T-helper 2 cell (primary cell): ENCODE data around the gene ACSL4.
A peak's percentile ranks its signal among the peaks of the same experiment; 100 is the strongest.
"Not testable (repeated sequence)": the region's sequence is repeated elsewhere in the genome, so short reads cannot be mapped to it uniquely, and the experiment has no call there.

ENCODE experiments used
- DNase-seq, 5 experiments: peaks; one replicate each; pipeline versions ENCODE4 v3.0.0 to v3.0.0-alpha.2; 2012 to 2022

Gene ACSL4

DNA sequence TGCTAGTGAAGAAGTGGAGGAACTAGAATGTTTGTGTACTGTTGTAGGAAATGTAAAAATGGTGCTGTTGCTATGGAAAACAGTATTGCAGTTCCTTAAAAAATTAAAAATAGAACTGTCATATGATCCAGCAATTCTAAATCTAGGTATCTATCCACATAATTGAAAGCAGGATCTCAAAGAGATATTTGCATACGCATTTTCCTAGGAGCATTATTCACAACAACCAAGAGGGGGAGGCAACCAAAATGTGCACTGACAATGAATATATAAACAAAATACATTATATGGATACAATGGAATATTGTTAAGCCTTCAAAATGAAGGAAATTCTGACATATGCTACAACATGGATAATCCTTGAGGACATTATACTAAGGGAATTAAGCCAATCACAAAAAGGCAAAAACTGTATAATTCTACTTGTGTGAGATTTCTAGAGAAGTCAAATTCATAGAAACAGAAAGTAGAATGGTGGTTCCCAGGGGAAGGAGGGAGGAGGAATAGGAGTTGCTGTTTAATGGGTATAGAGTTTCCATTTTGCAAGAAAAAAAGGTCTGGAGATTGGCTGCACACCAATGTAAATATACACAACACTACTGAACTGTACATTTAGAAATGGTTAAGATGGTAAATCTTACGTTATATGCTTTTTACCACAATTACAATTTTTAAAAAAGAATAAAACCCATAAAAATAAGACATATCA lies 72.5 kb downstream of the ACSL4 start:
- no peak for DNase-seq

DNA sequence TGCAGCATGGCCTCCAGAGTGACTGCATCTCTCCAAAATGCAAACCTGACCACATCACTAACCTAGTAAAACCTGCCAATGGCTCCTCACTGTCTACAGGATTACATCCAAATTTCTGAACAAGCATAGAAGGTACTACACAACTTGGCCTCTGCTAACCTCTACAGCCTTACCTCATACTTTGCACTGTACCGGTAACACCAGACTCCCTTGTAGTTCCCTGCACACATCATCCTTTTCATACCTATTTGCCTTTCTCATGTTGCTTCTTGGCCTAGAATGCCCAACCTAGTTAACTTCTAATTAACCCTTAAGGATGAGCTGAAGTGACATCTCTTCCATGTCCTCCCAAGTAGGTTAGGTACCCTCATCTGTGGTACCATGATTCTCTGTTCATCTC lies 74.7 kb downstream of the ACSL4 start:
- no peak for DNase-seq

DNA sequence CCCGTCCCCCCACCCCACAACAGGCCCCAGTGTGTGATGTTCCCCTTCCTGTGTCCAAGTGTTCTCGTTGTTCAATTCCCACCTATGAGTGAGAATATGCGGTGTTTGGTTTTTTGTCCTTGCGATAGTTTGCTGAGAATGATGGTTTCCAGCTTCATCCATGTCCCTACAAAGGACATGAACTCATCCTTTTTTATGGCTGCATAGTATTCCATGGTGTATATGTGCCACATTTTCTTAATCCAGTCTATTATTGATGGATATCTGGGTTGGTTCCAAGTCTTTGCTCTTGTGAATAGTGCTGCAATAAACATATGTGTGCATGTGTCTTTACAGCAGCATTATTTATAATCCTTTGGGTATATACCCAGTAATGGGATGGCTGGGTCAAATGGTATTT lies 75.7 kb downstream of the ACSL4 start:
- DNase-seq, result not testable (repeated sequence)

DNA sequence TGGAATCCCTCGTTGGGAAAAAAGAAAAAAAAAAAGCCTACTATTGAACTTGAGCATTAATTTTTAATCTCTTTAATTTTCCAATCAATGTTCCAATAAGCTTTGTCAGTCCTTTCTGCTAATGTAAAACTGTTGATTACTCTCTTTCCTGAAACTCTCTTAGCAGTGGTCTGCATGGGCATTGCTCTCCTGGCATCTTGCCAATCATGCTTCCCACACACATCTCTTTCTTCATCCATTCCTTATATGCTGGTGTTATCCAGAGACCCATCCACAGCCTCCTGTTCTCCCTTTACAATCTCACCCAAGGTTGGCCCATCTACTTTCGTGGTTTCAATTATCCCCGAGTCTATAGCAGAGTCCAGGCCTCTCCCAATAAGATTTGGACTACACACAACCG lies 76.3 kb downstream of the ACSL4 start:
- no peak for DNase-seq

DNA sequence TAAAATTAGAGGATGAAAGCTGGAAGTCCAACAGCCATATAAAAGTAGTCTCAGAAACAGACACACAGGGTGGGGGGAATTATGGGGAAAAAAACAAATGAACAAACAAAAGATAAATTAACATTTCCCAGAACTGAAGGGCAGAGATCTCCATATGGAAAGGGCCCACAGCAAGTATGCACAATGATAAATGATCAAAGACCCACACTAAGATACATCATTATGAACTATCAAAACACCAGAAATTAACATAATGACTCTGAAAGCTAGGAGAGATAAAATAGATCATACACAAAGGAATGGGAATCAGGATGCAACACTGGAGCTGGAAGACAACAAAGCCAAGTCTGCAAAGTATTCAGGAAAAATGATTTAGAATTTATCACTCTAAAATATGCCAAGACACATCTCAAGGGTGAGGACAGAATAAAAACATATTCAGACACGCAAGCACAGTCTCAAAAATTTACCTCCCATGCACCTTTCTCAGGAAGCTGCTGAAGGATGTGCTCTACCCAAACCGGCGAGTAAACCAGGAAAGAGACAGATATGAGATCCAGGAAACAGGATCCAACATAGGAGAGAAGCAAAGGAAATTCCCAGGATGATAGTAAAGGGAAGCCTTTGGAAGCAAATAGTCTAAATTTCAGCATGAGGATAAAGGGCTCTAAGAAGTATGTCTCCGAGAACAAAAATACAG lies 77.4 kb downstream of the ACSL4 start:
- no peak for DNase-seq

DNA sequence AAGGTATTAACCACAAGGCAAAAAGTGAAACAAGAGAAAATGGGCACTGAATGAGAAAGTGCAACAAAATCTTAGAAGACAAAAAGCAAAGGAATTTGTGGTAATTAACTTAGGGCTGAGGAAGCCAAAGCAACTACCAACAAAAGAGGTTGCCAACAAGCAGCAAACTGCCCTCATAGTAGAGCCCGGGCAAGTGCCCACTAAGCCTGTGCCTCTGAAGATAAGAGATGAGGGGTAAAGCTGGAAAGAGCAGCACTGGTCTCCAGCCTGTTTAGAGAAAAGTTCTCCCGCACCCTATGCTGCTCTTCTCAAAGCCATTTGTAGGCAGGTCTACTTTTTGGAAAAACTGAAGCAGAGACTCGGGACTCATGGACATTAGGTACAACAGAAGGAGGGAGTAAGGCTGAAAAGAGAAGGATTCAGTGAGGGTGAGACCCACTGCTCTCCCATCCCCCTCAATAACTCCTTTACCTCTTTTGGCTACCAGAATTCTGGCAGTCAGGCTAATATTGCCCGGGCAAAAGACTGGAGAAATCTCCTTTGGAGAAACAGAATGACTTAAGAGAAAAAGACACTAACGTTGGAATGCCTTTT lies 78.4 kb downstream of the ACSL4 start:
- DNase-seq, result no peak

DNA sequence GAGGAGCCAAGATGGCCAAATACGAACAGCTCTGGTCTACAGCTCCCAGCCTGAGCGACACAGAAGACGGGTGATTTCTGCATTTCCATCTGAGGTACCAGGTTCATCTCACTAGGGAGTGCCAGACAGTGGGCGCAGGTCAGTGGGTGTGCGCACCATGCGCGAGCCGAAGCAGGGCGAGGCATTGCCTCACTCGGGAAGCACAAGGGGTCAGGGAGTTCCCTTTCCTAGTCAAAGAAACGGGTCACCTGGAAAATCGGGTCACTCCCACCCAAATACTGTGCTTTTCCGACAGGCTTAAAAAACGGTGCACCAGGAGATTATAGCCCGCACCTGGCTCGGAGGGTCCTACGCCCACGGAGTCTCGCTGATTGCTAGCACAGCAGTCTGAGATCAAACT lies 88.4 kb downstream of the ACSL4 start:
- not testable (repeated sequence) for DNase-seq

DNA sequence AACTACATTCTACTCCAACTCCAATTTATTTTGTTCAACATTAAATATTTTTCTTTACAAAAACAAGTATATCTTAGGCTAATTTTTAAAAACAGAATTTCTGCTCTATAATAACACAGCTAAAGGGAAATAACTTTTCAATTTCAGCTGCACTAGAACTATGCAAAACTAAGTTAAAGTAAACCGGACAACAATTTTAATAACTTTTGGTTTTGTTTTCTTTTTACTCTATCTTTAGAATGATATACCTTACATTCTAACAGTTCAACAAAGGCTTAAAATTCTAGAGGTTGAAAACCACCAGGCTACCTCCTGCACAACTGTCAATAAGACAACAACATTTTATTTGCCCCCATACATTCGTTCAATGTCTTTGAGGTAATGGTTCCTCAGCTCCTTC lies 89.4 kb downstream of the ACSL4 start:
- DNase-seq, result no peak

DNA sequence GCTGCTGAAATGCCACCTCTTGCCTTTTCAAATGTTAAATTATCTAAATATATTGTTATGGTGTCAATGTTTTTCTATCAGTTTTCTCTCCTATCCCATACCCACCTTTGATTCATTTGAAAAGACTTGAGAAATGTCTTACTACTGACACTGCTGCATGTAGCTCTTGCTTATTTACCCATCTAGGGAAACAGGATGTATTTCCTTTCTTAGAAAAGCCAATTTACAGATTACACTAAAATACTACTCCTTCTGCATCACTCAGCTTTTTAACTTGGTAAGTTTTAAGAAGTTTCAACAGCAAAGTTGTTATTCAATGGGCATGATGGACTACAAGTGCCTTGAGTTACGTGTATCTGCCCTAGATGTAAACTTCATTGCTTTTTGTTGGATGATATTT lies 94.9 kb downstream of the ACSL4 start:
- peak in 1 of 5 experiments; percentile 12 for DNase-seq

DNA sequence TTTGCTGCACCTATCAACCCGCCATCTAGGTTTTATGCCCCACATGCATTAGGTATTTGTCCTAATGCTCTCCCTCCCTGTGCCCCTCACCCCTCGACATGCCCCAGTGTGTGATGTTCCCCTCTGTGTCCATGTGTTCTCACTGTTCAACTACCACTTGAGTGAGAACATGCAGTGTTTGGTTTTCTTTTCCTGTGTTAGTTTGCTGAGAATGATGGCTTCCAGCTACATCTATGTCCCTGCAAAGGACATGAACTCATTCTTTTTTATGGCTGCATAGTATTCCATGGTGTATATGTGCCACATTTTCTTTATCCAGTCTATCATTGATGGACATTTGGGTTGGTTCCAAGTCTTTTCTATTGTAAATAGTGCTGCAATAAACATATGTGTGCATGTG lies 95.6 kb downstream of the ACSL4 start:
- DNase-seq, result not testable (repeated sequence)

DNA sequence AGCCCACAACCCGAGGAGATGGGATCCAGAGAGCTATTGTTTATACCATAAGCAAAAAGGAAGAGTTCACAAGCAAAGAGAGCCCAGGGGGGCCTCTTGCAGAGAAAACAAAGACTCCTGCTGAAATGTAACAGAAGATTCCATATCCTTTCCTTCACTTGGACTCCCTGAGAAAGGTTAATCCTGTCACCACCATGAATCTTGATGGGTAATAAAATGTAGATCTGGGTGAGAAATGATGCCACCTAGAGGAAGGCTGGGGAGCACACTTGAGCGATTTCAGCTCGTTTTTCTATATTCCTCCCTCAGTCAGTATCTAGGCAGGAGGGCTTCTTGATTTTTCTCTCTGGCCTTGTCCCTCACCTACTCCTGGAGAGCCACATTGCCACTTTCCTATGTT lies 97.9 kb downstream of the ACSL4 start:
- peak in 1 of 5 experiments; percentile 11 for DNase-seq

DNA sequence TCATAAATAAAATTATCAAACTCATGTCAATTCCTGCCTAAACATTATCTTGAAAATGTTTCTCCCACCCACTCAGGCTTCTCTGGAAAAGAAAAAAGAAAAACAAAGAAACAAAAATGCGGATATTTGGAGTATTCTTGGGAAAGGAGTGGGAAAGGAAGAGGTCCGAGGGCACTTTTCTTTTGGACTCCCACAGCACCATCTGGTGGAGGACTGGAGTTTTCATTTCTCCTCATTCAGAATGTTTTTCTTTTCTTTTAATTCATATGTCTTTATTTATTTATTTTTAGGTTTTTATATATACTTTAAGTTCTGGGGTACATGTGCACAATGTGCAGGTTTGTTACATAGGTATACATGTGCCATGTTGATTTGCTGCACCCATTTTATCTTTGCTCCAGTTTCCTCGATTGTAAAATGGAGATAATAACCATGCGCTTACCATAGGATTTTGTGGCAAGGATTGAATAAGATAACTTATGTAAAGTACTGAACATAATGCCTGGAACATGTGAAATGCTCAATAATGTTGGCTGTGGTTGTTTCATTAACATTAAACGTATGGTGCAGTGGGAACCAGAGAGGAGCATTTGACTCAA lies 100.1 kb downstream of the ACSL4 start:
- DNase-seq, result no peak

DNA sequence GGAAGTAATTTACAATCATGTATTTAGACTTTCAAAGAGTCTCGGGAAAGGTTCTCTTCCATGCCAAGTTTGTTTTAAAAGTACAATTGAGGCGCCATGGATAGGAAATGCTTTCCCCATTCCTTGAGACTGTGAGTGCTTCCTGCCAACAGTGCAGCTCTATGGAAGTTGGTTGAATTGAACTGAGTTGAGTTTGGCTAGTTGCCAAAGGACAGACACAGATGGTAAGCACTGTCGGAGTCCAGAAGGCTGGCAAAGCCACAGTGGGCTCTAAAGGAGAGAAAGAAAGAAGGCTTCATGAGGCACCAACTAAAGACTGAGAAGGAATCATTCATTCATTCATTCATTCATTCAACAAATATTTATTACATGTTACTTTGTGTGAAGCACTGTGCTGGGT lies 103.7 kb downstream of the ACSL4 start:
- DNase-seq, result no peak

DNA sequence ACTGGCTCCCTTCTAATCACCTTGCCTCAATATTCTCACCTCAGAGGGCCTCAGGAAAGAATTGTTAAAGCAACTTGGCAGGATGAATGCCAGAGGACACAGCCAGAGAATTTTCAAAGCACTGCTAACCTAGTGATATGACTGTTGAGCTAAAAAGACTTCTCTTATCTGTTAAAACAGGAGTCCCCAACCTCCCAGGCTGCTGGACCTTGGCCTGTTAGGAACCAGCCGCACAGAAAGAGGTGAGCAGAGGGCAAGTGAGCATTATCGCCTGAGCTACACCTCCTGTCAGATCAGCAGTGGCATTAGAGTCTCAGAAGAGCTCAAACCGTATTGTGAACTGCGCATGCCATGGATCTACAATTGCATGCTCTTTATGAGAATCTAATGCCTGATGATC lies 106.4 kb downstream of the ACSL4 start:
- DNase-seq, result no peak

DNA sequence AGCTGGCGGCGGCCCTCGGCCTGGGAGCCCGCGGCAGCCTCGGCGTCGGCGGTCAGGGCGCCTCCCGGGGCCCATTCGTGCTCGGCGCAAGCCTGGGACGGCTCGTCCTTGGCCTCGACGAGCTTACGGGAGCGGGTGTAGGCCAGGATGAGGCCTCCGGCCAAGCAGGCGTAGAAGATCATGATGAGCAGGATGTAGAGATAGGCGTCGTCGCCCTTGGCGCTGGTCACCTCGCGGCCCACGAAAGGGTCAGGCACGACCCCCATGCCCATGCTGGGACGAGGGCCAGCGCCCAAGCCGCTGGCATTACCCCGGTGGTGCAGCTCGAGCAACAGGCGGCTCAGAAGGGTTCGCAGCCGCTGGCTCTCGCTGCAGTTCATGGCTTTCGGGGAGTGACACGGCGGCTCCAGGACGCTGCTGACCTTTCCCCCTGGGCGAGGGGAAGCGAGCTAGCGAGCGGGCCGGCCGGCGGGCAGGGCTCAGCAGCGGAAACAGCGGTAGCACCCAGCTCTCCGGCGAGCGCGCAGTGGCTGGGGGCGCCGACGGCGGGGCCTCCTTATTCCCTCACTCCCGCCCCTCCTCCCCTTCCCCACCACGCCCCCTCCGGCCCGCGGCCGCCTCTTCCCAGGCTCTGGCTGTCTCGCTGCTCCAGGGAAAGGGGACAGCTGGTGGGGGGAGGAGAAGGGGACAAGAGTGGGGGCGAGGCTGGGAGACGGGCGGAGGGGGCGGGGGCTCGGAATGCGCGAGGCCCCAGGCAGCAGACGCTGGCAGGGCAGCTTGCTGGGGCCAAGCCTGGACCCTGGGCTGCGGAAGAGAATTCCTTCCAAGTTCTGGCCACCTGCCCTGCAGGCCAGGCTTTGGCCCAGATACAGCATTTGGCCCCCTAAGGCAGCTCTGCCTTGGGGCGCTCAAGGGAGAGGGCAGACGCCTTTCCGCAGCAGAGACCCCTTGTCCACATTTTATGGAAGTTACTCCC lies 108.1 kb downstream of the ACSL4 start, which contains the start of gene KCNE5:
Gene KCNE5 (minus strand): TSS at position 532 of the 976 bp plus-strand sequence. CDS start 152 bp downstream, at position 380.
- DNase-seq, result no peak

DNA sequence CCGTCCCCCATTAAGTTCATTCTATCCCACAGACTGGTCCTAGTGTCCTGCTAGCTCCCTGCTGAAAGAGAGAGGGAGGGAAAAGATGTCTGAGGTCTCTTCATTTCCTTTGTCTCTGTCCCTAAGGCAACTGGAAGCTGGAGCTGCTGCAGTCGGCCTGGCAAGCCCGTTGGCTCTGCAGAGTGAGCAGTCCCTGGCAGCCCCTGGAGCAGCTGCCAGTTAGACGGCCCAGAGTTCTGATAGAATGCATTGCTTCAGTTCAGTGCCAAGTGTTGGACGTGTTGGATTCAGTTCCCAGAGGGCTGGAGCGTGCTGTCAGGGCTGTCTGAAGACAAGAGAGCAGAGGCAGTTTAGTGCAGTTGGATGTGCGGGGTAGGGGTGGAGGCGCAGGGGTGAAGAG lies 109.1 kb downstream of the ACSL4 start:
- no peak for DNase-seq

DNA sequence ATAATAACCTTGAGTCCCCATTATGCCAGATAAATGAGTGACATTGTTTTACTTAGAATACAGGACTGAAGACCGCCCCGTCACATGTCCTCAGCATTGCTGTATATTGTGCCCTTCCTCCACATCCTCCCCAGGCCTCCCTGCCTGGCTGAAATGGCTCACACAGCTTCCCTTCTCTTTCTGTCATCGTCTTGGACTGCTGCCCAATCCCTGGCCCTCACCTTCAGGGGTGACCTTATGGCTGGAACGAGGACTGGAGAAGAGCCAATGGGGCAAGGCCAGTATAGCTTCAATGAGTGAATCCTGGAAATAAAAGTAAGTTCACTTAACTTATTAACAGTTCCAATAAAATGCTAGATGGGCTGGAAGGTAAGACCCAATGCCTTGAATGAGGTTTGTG lies 110.8 kb downstream of the ACSL4 start:
- no peak for DNase-seq

DNA sequence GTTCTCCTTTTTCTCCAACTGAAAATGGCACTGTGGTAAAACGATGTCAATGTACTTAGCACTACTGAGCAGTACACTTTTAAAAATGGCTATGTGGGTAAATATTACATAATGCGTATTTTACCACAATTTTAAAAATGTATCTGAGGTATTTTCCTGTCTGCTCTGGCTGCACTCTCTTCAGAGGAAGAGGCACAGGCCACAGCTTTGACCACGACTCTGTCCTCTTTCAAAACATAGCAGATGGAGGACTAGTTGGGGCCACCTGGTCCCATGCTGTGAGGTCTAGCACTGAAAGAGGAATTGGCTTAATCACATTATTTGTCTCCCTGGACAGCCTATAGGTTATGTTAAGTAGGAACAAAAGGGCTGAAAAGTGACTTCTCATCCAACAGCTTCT lies 113.3 kb downstream of the ACSL4 start:
- no peak for DNase-seq

DNA sequence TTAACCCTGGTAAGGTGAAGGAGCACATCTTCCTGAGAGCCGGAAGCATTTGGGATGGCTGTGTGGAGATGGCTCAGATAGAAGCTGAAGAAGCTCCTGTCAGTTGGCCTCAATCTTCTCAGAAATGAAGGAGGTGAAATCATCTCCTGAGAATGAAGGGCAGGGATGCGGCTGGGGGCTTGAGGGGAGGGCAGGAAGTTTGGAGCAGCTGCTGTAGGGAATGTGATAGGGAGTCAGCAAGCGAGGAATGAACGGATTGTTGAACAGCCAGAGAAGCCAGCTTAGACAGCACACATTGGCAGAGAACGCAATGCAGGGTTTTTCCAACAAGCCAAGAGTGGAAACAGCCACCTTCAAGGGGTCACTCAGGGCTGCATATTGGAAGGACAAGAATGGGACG lies 118.1 kb downstream of the ACSL4 start:
- DNase-seq, result no peak

DNA sequence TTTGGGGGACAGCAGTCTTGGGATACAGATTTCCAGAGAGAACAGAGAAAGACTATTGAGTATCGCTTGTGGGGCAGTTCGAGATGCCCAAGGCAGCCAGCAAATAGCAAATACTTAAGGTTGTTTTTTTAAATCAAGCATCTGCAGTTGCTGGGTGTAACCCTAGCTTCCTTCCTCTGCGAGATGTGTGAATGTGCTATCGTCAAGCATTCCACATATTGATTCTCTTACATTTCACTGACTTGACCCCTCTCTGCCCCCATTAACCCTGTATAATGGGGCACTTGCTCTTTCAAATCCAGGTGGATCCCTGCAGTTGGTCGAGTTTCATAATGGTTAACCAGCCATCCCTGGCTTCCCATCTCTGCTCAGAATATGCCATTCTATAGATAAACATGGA lies 131.6 kb downstream of the ACSL4 start:
- no peak for DNase-seq

DNA sequence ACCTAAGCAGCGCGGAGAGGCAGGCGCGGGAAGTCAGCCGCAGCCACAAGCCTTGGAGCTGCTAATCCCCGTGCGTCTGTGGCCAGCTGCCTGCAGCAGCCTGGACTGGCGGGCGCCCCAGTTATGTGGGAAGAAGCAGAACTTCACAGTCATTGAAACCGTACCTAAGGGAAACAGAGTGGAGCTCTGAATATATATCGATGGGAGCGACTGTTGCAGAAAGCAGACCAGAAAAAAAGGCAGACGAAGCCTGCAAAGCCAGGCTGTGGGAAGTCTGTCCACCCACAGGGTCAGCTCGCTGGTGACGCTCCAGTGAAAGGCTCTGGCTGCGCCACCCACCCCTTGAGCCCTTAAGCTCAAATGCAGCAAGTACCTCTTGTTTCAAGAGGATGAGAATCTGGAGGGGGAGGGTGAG lies 132.8 kb downstream of the ACSL4 start:
- DNase-seq, result no peak

DNA sequence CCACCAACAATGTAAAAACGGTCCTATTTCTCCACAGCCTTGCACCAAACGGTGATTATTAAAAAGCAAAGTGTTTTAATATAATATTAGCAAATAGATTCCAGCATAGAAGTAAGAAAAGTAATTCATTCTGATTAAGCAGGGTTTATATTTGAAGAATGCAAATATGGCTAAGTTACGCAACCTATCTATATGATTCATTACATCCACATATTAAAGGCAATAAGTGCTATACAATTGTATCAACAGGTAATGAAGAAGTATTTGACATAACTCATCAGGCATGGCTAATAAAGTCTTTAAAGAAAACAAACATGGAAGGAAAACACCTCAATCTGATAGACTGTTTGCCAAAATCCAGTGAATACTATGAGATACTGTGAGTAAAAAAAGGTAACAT lies 137.0 kb downstream of the ACSL4 start:
- no peak for DNase-seq
